NB4 (cell line): ENCODE data around the gene PPAT.

Source experiments
- CTCF ChIP-seq: IDR thresholded peaks from one replicate; pipeline ENCODE4 v1.5.1; 2012; ENCODE audit warnings: low read depth, low read length
- MAX ChIP-seq: IDR thresholded peaks from 2 replicates; pipeline ENCODE4 v1.6.1; 2011; ENCODE audit warnings: low read depth, low read length

- TF ChIP-seq CTCF = no peak
- TF ChIP-seq MAX = no peak
Measured at GRCh38 chr4:56370377-56370776, 65.0 kb downstream of the PPAT start.
